HepG2 (cell line): Measurements from ENCODE around the gene SLC43A1. TPM values are rescaled to one million over a fixed set of nuclear protein-coding genes. Genes with fewer than 3 reads are reported as not detected.
A peak's percentile ranks its signal among the peaks of the same experiment; 100 is the strongest.

Experiments
- CBX1 ChIP-seq: IDR thresholded peaks from one replicate; pipeline ENCODE4 v1.6.1; 2016; ENCODE audit warnings: antibody characterized with exemption, low read depth
- CCAR2 ChIP-seq: fragments of 200-400 bp; formaldehyde crosslinking; optimal IDR thresholded peaks from 2 replicates; pipeline ENCODE3; 2018; ENCODE audit warnings: low read depth, mild to moderate bottlenecking, low read length, moderate library complexity
- CEBPZ ChIP-seq: IDR thresholded peaks from 2 replicates; pipeline ENCODE4 v1.6.1; 2012; ENCODE audit warnings: low read length, improper control_type of control experiment
- GABPA ChIP-seq, 2 experiments: IDR thresholded peaks; 2 replicates each; pipeline ENCODE4 v1.6.1; 2011 to 2016; ENCODE audit warnings: low read depth in 2 of 2, low read length in 1 of 2, missing biosample characterization in 1 of 2, missing genetic modification characterization in 1 of 2
- GATA4 ChIP-seq: sonication (generic); IDR thresholded peaks from 2 replicates; pipeline ENCODE4 v1.6.1; 2016; ENCODE audit warnings: antibody characterized with exemption, low read depth, borderline replicate concordance
- GATAD2A ChIP-seq: IDR thresholded peaks from 2 replicates; pipeline ENCODE4 v1.6.1; 2016
- JUND ChIP-seq: sonication (generic); formaldehyde crosslinking; IDR thresholded peaks from 2 replicates; pipeline ENCODE4 v1.8.0; 2022; ENCODE audit warnings: mild to moderate bottlenecking, missing genetic modification reagents
- KAT2B ChIP-seq: fragments of 150-350 bp; IDR thresholded peaks from 2 replicates; pipeline ENCODE4 v1.6.1; 2014; ENCODE audit warnings: low read depth, low read length, borderline replicate concordance
- KDM2A ChIP-seq: sonication (generic); formaldehyde crosslinking; IDR thresholded peaks from 2 replicates; pipeline ENCODE4 v1.4.0; 2020; ENCODE audit warnings: low read depth, missing genetic modification reagents, borderline replicate concordance
- RARA ChIP-seq: IDR thresholded peaks from 2 replicates; pipeline ENCODE4 v1.6.1; 2016; ENCODE audit warnings: missing genetic modification reagents, missing compliant biosample characterization
- THAP9 ChIP-seq: sonication (generic); formaldehyde crosslinking; IDR thresholded peaks from 2 replicates; pipeline ENCODE4; 2020; ENCODE audit warnings: missing genetic modification reagents, mild to moderate bottlenecking, borderline replicate concordance
- XRCC5 ChIP-seq: fragments of 200-400 bp; formaldehyde crosslinking; optimal IDR thresholded peaks from 2 replicates; pipeline ENCODE3; 2017; ENCODE audit warnings: mild to moderate bottlenecking, low read length
- ZNF124 ChIP-seq: sonication (generic); formaldehyde crosslinking; IDR thresholded peaks from 2 replicates; pipeline ENCODE4 v1.4.0; 2020; ENCODE audit warnings: missing genetic modification reagents
- ZNF331 ChIP-seq: sonication (generic); formaldehyde crosslinking; IDR thresholded peaks from 2 replicates; pipeline ENCODE4 v1.4.0; 2020; ENCODE audit warnings: missing genetic modification reagents
- ZNF460 ChIP-seq: sonication (generic); formaldehyde crosslinking; IDR thresholded peaks from 2 replicates; pipeline ENCODE4 v1.5.1; 2020; ENCODE audit warnings: missing genetic modification reagents, mild to moderate bottlenecking, borderline replicate concordance
- ZNF510 ChIP-seq: sonication (generic); formaldehyde crosslinking; IDR thresholded peaks from 2 replicates; pipeline ENCODE4 v1.4.0; 2020; ENCODE audit warnings: low read depth, mild to moderate bottlenecking, missing genetic modification reagents
- ZNF564 ChIP-seq: sonication (generic); formaldehyde crosslinking; IDR thresholded peaks from 2 replicates; pipeline ENCODE4 v1.8.1; 2023; ENCODE audit warnings: mild to moderate bottlenecking, missing genetic modification reagents
- ZNF589 ChIP-seq: sonication (generic); formaldehyde crosslinking; conservative IDR thresholded peaks from 2 replicates; pipeline ENCODE4 v1.8.0; 2022; ENCODE audit warnings: mild to moderate bottlenecking, moderate library complexity, missing genetic modification reagents
- ZNF660 ChIP-seq: sonication (generic); formaldehyde crosslinking; IDR thresholded peaks from 2 replicates; pipeline ENCODE4 v1.5.1; 2020; ENCODE audit warnings: mild to moderate bottlenecking, low read depth, missing genetic modification reagents, borderline replicate concordance
- ZNF790 ChIP-seq: sonication (generic); formaldehyde crosslinking; IDR thresholded peaks from 2 replicates; pipeline ENCODE4 v1.8.0; 2022; ENCODE audit warnings: missing genetic modification reagents, mild to moderate bottlenecking, borderline replicate concordance
- ZNF816 ChIP-seq: sonication (generic); formaldehyde crosslinking; IDR thresholded peaks from 2 replicates; pipeline ENCODE4 v1.8.0; 2022; ENCODE audit warnings: missing genetic modification reagents, mild to moderate bottlenecking, borderline replicate concordance
- polyA plus RNA-seq, 8 experiments: library from polyadenylated mRNA; depleted of rRNA in 3 of 8; stranded (reverse) in 7 of 8; unstranded in 1 of 8; fragments of >200 nt; fragmentation: Illumina TruSeq in 4 of 8; extraction: Trizol in 4 of 8; gene quantifications; 2 replicates each; pipeline versions ENCODE4 v1.2.1 to v1.2.3, GENCODE V29; 2011 to 2016; ENCODE audit warnings: low read depth in 4 of 8, missing spikeins in 1 of 8, mixed read lengths in 1 of 8; ENCODE audit not compliant: insufficient read depth in 1 of 8
- total RNA-seq, 5 experiments: library from RNA; depleted of rRNA; stranded (reverse); fragments of >200 nt; fragmentation: Illumina TruSeq; extraction: Trizol; gene quantifications; 2 replicates each; pipeline ENCODE4 v1.2.3, GENCODE V29; 2016; ENCODE audit warnings: low read depth in 1 of 5

The SLC43A1 gene
- total and polyA plus RNA-seq, 2 of the 13 experiments (the other 11 are each of a cell fraction or from before 2014, with no cell fraction given): 72.3 to 87.6 TPM

- no peak for TF ChIP-seq THAP9 (CRISPR knock-in tag)
- TF ChIP-seq ZNF510 (CRISPR knock-in tag): no peak
- peak; percentile 80; the same call in 1 of the 2 replicates for TF ChIP-seq JUND (CRISPR knock-in tag)
- TF ChIP-seq CBX1: no peak
- TF ChIP-seq CEBPZ: no peak
- TF ChIP-seq GATA4: no peak
- peak; percentile 79 for TF ChIP-seq RARA (CRISPR knock-in tag)
- TF ChIP-seq KAT2B: no peak
- 0 out of 2 replicates have a peak, but pooled peaks have one; percentile 56 for TF ChIP-seq ZNF124
- no peak for TF ChIP-seq ZNF589 (CRISPR knock-in tag)
- no peak for TF ChIP-seq XRCC5
- TF ChIP-seq ZNF790 (CRISPR knock-in tag): no peak
- TF ChIP-seq ZNF816: no peak
- peak; percentile 93 for TF ChIP-seq ZNF331 (CRISPR knock-in tag)
- TF ChIP-seq GATAD2A (CRISPR knock-in tag): peak; percentile 98
- no peak for TF ChIP-seq ZNF564
- no peak for TF ChIP-seq GABPA (IDR thresholded peaks at IDR 0.05; ENCODE audit: low read depth, low read length)
- 0 out of 2 replicates have a peak, but pooled peaks have one; percentile 23 for TF ChIP-seq GABPA (CRISPR knock-in tag; IDR thresholded peaks at IDR 0.05; ENCODE audit: low read depth)
- TF ChIP-seq CCAR2: no peak
- TF ChIP-seq ZNF660 (CRISPR knock-in tag): no peak
- no peak for TF ChIP-seq KDM2A (CRISPR knock-in tag)
- no peak; the same call in 1 of the 2 replicates for TF ChIP-seq ZNF460 (CRISPR knock-in tag)
These were observed 80.6 kb downstream of the SLC43A1 start (continued) for GRCh38 chr11:57434640-57435546.
